K562 (cell line): Measurements from ENCODE around the gene METTL25. TPM values are rescaled to one million over a fixed set of nuclear protein-coding genes. Genes with fewer than 3 reads are reported as not detected.

Source experiments
- MED1 ChIP-seq: sonication (generic); formaldehyde crosslinking; IDR thresholded peaks from 2 replicates; pipeline ENCODE4 v1.8.1; 2023; ENCODE audit warnings: missing genetic modification reagents, borderline replicate concordance
- PYGO2 ChIP-seq: fragments of 450-650 bp; IDR thresholded peaks from 2 replicates; pipeline ENCODE4 v1.6.1; 2016; ENCODE audit warnings: mild to moderate bottlenecking, missing genetic modification characterization, moderate library complexity, missing compliant biosample characterization
- RBM17 ChIP-seq: fragments of 200-400 bp; formaldehyde crosslinking; IDR thresholded peaks from 2 replicates; pipeline ENCODE4 v1.6.1; 2017; ENCODE audit warnings: low read depth, mild to moderate bottlenecking, low read length, borderline replicate concordance
- ZBTB1 ChIP-seq: sonication (generic); formaldehyde crosslinking; IDR thresholded peaks from 2 replicates; pipeline ENCODE4 v1.8.1; 2023; ENCODE audit warnings: missing genetic modification reagents, low read depth, mild to moderate bottlenecking, borderline replicate concordance
- polyA plus RNA-seq, 8 experiments: library from polyadenylated mRNA; depleted of rRNA in 4 of 8; stranded (reverse) in 5 of 8; unstranded in 3 of 8; fragments of >200 nt; fragmentation: Nextera tagmentation in 2 of 8; fragmentation: Illumina TruSeq in 1 of 8; extraction: Ambion mirVana in 2 of 8; extraction: Trizol in 1 of 8; gene quantifications; 2 replicates each; pipeline versions ENCODE4 v1.2.1 to v1.2.3, GENCODE V29; 2011 to 2014; ENCODE audit warnings: inconsistent platforms in 1 of 8, missing spikeins in 1 of 8
- total RNA-seq, 7 experiments: library from RNA; depleted of rRNA in 6 of 7; stranded (reverse); fragments of >200 nt in 6 of 7; fragmentation: Illumina TruSeq in 2 of 7; extraction: Trizol in 2 of 7; gene quantifications; 2 replicates each; pipeline versions ENCODE4 v1.2.1 to v1.2.3, GENCODE V29; 2011 to 2021; ENCODE audit warnings: low replicate concordance in 1 of 7
- TF ChIP-seq, protein P1 (sequence below), 3 experiments: IDR thresholded peaks in 2 of 3; conservative IDR thresholded peaks in 1 of 3; 2 replicates each; pipeline ENCODE4 v1.5.1; 2011 to 2012; ENCODE audit warnings: low read length in 3 of 3, mild to moderate bottlenecking in 3 of 3, control low read depth in 2 of 3, improper control_type of control experiment in 1 of 3, inconsistent platforms in 1 of 3, low read depth in 1 of 3, mixed read lengths in 1 of 3, moderate library complexity in 1 of 3; ENCODE audit not compliant: insufficient read depth in 2 of 3
- TF ChIP-seq, protein P2 (sequence below): sonication (generic); formaldehyde crosslinking; IDR thresholded peaks from 2 replicates; pipeline ENCODE4 v1.8.0; 2022; ENCODE audit warnings: mild to moderate bottlenecking, missing genetic modification reagents, borderline replicate concordance
- TF ChIP-seq, protein P3 (sequence below): sonication (generic); formaldehyde crosslinking; IDR thresholded peaks from 2 replicates; pipeline ENCODE4 v1.8.1; 2022; ENCODE audit warnings: missing genetic modification reagents

METTL25 gene
- total and polyA plus RNA-seq, 9 of the 15 experiments (the other 6 are each of a cell fraction or from before 2014, with no cell fraction given), result 0.50 to 2.4 (median 1.9) TPM

DNA sequence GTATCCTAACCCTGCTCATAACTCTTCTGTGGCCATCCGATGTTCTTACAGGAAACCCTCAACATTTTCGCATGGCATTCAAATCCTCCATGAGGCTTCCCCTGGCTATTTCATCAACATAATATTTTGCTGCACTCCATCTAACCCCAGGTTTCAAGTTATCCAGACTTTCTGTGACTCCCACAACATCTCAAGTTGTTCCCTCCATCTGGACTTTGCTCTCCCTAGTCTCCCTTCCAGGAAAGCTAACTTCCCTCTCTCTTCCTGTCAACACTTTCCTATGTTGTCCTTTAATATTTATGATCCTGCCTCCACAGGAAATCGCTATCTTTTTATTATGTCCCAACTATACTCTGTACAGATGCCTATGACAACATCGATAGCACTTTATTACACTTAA, 146.1 kb downstream of the METTL25 start (continued):
- TF ChIP-seq, protein P1, sequence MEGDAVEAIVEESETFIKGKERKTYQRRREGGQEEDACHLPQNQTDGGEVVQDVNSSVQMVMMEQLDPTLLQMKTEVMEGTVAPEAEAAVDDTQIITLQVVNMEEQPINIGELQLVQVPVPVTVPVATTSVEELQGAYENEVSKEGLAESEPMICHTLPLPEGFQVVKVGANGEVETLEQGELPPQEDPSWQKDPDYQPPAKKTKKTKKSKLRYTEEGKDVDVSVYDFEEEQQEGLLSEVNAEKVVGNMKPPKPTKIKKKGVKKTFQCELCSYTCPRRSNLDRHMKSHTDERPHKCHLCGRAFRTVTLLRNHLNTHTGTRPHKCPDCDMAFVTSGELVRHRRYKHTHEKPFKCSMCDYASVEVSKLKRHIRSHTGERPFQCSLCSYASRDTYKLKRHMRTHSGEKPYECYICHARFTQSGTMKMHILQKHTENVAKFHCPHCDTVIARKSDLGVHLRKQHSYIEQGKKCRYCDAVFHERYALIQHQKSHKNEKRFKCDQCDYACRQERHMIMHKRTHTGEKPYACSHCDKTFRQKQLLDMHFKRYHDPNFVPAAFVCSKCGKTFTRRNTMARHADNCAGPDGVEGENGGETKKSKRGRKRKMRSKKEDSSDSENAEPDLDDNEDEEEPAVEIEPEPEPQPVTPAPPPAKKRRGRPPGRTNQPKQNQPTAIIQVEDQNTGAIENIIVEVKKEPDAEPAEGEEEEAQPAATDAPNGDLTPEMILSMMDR (IDR thresholded peaks at IDR 0.05 in 2 of 3, conservative IDR thresholded peaks at IDR 0.05 in 1 of 3; ENCODE audit: insufficient read depth in 2 of 3, low read depth in 1 of 3, low read length in 3 of 3), result no peak
- TF ChIP-seq PYGO2 (tag) (no peak), MED1 (no peak), RBM17 (no peak), ZBTB1 (CRISPR knock-in tag) (no peak)
- TF ChIP-seq, protein P2, sequence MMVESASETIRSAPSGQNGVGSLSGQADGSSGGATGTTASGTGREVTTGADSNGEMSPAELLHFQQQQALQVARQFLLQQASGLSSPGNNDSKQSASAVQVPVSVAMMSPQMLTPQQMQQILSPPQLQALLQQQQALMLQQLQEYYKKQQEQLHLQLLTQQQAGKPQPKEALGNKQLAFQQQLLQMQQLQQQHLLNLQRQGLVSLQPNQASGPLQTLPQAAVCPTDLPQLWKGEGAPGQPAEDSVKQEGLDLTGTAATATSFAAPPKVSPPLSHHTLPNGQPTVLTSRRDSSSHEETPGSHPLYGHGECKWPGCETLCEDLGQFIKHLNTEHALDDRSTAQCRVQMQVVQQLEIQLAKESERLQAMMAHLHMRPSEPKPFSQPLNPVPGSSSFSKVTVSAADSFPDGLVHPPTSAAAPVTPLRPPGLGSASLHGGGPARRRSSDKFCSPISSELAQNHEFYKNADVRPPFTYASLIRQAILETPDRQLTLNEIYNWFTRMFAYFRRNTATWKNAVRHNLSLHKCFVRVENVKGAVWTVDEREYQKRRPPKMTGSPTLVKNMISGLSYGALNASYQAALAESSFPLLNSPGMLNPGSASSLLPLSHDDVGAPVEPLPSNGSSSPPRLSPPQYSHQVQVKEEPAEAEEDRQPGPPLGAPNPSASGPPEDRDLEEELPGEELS, result no peak
- TF ChIP-seq, protein P3, sequence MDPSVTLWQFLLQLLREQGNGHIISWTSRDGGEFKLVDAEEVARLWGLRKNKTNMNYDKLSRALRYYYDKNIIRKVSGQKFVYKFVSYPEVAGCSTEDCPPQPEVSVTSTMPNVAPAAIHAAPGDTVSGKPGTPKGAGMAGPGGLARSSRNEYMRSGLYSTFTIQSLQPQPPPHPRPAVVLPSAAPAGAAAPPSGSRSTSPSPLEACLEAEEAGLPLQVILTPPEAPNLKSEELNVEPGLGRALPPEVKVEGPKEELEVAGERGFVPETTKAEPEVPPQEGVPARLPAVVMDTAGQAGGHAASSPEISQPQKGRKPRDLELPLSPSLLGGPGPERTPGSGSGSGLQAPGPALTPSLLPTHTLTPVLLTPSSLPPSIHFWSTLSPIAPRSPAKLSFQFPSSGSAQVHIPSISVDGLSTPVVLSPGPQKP (CRISPR knock-in tag), result no peak
- TF ChIP-seq, all 486 proteins: peak for 0
